Hepatocyte (in vitro differentiated cells): ENCODE results near the gene JUNB. TPM values are rescaled to one million over a fixed set of nuclear protein-coding genes. Genes with fewer than 3 reads are reported as not detected.

Experiments used
- DNase-seq: peaks from one replicate; pipeline ENCODE4 v3.0.0-alpha.2; 2016; ENCODE audit warnings: low spot score
- H2AFZ ChIP-seq: fragments of 200-600 bp; sonication (generic); 2 replicates; pipeline ENCODE4 v1.6.0; 2016; ENCODE audit warnings: antibody characterized with exemption, mild to moderate bottlenecking
- H3K27ac ChIP-seq: fragments of 200-600 bp; sonication (generic); 2 replicates; pipeline ENCODE4 v1.5.1; 2016; ENCODE audit warnings: mild to moderate bottlenecking
- H3K27me3 ChIP-seq: fragments of 200-600 bp; sonication (generic); 2 replicates; pipeline ENCODE4 v1.6.1; 2016
- H3K36me3 ChIP-seq: fragments of 200-600 bp; sonication (generic); replicated peaks from 2 replicates; pipeline ENCODE4 v1.5.1; 2016; ENCODE audit warnings: low read depth; ENCODE audit not compliant: insufficient read depth
- H3K4me1 ChIP-seq: fragments of 200-600 bp; sonication (generic); 2 replicates; pipeline ENCODE4 v1.5.1; 2016; ENCODE audit warnings: mild to moderate bottlenecking, moderate library complexity; ENCODE audit not compliant: insufficient read depth
- H3K4me2 ChIP-seq: fragments of 200-600 bp; sonication (generic); 2 replicates; pipeline ENCODE4 v1.6.0; 2016
- H3K4me3 ChIP-seq: fragments of 200-600 bp; sonication (generic); 2 replicates; pipeline ENCODE4 v1.5.1; 2016; ENCODE audit warnings: mild to moderate bottlenecking
- H3K79me2 ChIP-seq: fragments of 200-600 bp; sonication (generic); 2 replicates; pipeline ENCODE4 v1.6.0; 2017; ENCODE audit warnings: mild to moderate bottlenecking
- H3K9me2 ChIP-seq: fragments of 200-600 bp; sonication (generic); replicated peaks from 2 replicates; pipeline ENCODE4 v1.6.0; 2017; ENCODE audit warnings: mild to moderate bottlenecking; ENCODE audit not compliant: insufficient read depth
- H3K9me3 ChIP-seq: fragments of 200-600 bp; sonication (generic); 2 replicates; pipeline ENCODE4 v1.5.1; 2016; ENCODE audit warnings: low read depth, mild to moderate bottlenecking
- H4K20me1 ChIP-seq: fragments of 200-600 bp; sonication (generic); 2 replicates; pipeline ENCODE4 v1.6.0; 2016; ENCODE audit warnings: mild to moderate bottlenecking; ENCODE audit not compliant: insufficient read depth, poor library complexity, severe bottlenecking
- EZH2 ChIP-seq: fragments of 200-600 bp; sonication (generic); IDR thresholded peaks from 2 replicates; pipeline ENCODE4 v1.6.1; 2016; ENCODE audit warnings: antibody characterized with exemption, mild to moderate bottlenecking, borderline replicate concordance
- EZH2phosphoT487 ChIP-seq: fragments of 200-600 bp; sonication (generic); IDR thresholded peaks from one replicate; pipeline ENCODE4 v1.6.1; 2018; ENCODE audit warnings: antibody characterized with exemption, mild to moderate bottlenecking, low read depth, moderate library complexity; ENCODE audit not compliant: unreplicated experiment, severe bottlenecking
- WGBS: methylation state at CpG from one replicate; pipeline ENCODE4 v1.1.6; 2016; ENCODE audit warnings: low lambda C conversion rate; ENCODE audit errors: missing lambda C conversion rate; 5-methylcytosine and 5-hydroxymethylcytosine counted together
- polyA plus RNA-seq: library from polyadenylated mRNA; unstranded; fragments of >200 nt; fragmentation: Nextera tagmentation; extraction: Ambion mirVana; gene quantifications from 2 replicates; pipeline ENCODE4 v1.2.1, GENCODE V29; 2016
- total RNA-seq: library from RNA; depleted of rRNA; stranded (reverse); fragments of >200 nt; gene quantifications from 2 replicates; pipeline ENCODE4 v1.2.3, GENCODE V29; 2014
- TF ChIP-seq, protein P1 (sequence below): fragments of 200-600 bp; sonication (generic); IDR thresholded peaks from 2 replicates; pipeline ENCODE4 v1.5.1; 2016; ENCODE audit warnings: antibody characterized with exemption, mild to moderate bottlenecking; ENCODE audit not compliant: poor library complexity

Gene JUNB
- total and polyA plus RNA-seq, 2 experiments from 2014 or later, result 399 to 539 TPM

DNA sequence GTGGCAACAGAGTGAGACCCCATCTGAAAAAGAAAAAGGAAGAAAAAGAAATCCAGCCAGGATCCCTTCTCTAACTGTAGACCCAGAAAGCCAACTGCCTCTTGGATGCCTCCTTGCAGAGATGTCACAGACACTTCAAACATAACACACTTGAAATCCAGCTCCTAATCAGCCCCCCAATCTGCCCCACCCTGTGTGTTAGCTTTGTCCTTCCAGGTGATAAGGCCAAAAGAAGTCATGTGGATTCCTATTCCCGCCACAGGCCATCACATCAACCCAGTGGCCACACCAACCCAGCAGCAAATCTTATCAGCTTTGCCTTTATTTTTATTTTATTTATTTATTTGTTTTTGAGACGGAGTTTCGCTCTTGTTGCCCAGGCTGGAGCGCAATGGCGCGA is 31.6 kb upstream of the JUNB start:
- H3K27me3 ChIP-seq, result no peaks in the 10 kb centered on the region
- no peak overlapping the region for H3K27ac ChIP-seq
- no peaks in the 10 kb centered on the region for H3K36me3 ChIP-seq
- no peaks in the 10 kb centered on the region for H3K79me2 ChIP-seq
- H3K4me2 ChIP-seq, result no peak overlapping the region
- H3K9me3 ChIP-seq, result no peaks in the 10 kb centered on the region
- H2AFZ ChIP-seq, result no peak overlapping the region
- DNase-seq, result no peak
- 93% methylated on average over 6 of the region's 6 CpGs for WGBS
- no peaks in the 10 kb centered on the region for H4K20me1 ChIP-seq
- TF ChIP-seq, protein P1, sequence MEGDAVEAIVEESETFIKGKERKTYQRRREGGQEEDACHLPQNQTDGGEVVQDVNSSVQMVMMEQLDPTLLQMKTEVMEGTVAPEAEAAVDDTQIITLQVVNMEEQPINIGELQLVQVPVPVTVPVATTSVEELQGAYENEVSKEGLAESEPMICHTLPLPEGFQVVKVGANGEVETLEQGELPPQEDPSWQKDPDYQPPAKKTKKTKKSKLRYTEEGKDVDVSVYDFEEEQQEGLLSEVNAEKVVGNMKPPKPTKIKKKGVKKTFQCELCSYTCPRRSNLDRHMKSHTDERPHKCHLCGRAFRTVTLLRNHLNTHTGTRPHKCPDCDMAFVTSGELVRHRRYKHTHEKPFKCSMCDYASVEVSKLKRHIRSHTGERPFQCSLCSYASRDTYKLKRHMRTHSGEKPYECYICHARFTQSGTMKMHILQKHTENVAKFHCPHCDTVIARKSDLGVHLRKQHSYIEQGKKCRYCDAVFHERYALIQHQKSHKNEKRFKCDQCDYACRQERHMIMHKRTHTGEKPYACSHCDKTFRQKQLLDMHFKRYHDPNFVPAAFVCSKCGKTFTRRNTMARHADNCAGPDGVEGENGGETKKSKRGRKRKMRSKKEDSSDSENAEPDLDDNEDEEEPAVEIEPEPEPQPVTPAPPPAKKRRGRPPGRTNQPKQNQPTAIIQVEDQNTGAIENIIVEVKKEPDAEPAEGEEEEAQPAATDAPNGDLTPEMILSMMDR, result no peak
- no peak for TF ChIP-seq EZH2
- TF ChIP-seq EZH2phosphoT487, result no peak
- peaks cover 6% of the 10 kb centered on the region for H3K4me1 ChIP-seq
- H3K4me3 ChIP-seq, result no peak overlapping the region
- H3K9me2 ChIP-seq, result no peaks in the 10 kb centered on the region

DNA sequence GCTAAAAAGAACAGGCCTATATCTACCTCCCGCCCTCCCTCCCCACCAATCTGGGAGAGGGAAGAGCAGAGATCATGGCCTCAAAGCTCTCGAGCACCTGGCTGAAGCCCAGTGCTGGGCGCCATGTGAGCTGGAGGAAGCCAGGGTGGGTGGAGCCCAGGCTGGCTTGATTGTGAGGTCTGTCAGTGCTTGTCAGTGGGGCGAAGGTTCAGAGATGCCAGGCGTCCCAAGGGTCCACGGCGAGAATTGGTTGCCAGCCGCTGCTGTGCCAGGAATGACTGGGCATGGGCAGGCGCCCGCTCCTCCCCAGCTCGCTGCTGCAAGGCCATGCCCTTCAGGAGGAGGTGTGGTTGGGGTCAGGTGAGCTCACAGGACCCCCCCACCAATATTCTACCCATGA is 28.2 kb upstream of the JUNB start:
- 97% methylated on average over 10 of the region's 11 CpGs for WGBS
- Histone ChIP-seq H3K9me3 (no peaks in the 10 kb centered on the region), H3K4me2 (no peak overlapping the region), H3K36me3 (no peaks in the 10 kb centered on the region), H3K79me2 (no peaks in the 10 kb centered on the region), H3K27me3 (no peaks in the 10 kb centered on the region), H4K20me1 (no peaks in the 10 kb centered on the region), H3K9me2 (no peaks in the 10 kb centered on the region), H3K4me3 (no peak overlapping the region), H2AFZ (no peak overlapping the region), H3K27ac (no peak overlapping the region), H3K4me1 (no peaks in the 10 kb centered on the region)
- TF ChIP-seq EZH2phosphoT487, result no peak
- TF ChIP-seq, protein P1, result no peak
- TF ChIP-seq EZH2, result no peak
- DNase-seq, result no peak

DNA sequence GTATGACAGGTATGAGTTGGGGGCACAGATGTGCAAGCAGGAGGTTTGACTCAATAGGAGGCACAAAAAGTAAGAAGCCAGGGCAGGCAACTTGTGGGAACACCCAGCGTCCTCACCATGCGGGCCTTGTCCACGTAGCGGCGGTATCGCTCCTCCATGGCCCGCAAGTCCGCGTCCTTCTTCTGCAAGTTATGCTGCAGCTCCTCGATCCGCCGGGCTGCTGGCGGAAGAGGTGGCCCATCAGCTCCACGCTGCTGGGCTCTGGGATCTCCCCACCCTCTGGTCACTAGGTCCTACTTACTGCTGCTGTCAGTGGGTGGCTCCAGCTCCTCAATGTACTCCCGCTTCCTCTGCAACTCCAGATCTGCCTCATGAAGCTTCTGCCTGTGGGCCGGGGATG is 26.6 kb upstream of the JUNB start:
- H3K36me3 ChIP-seq, result no peaks in the 10 kb centered on the region
- TF ChIP-seq EZH2, result no peak
- WGBS, result 95% methylated on average over 16 of the region's 16 CpGs

DNA sequence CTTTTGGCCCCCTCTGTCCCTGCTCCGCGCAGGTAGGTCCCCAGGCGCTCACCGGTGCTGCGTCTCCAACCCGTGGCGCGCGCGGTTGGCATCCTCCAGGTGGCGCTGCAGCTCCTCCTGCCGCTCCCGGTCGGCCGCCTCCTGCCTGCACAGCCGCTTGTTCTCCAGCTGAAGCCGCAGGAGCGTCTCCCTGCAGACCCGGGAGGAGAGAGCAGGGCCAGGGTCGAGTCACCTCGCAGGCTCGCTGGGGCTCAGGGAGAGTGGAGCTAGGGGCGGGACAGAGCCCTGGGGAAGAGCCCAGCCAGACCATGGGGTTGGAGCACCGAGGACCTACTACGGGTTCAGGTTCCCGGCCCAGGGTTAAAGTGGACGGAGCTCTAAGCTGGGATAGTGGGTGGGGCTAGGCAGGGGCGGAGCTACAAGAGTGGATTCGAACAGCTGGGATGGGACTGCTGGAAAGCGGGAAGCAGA is 25.2 kb upstream of the JUNB start:
- no peaks in the 10 kb centered on the region for H3K27me3 ChIP-seq
- peak overlapping the region; percentile 86 for H3K4me2 ChIP-seq
- H3K9me2 ChIP-seq, result no peaks in the 10 kb centered on the region
- no peak overlapping the region for H3K4me3 ChIP-seq
- no peaks in the 10 kb centered on the region for H4K20me1 ChIP-seq
- H3K4me1 ChIP-seq, result no peaks in the 10 kb centered on the region
- no peaks in the 10 kb centered on the region for H3K79me2 ChIP-seq
- TF ChIP-seq EZH2phosphoT487 (no peak), EZH2 (no peak)
- TF ChIP-seq, protein P1, result peak; percentile 63
- 27% methylated on average over 29 of the region's 30 CpGs for WGBS
- no peak overlapping the region for H2AFZ ChIP-seq
- H3K9me3 ChIP-seq, result no peaks in the 10 kb centered on the region
- no peaks in the 10 kb centered on the region for H3K36me3 ChIP-seq
- no peak overlapping the region for H3K27ac ChIP-seq
- DNase-seq, result peak; percentile 85

More for the DNA sequence above, 26.6 kb upstream of the JUNB start:
- no peaks in the 10 kb centered on the region for H3K27me3 ChIP-seq
- no peaks in the 10 kb centered on the region for H3K9me2 ChIP-seq
- no peaks in the 10 kb centered on the region for H3K4me1 ChIP-seq
- no peaks in the 10 kb centered on the region for H3K79me2 ChIP-seq
- H2AFZ ChIP-seq, result no peak overlapping the region
- no peak overlapping the region for H3K27ac ChIP-seq
- no peaks in the 10 kb centered on the region for H3K9me3 ChIP-seq
- H3K4me3 ChIP-seq, result no peak overlapping the region
- no peak for DNase-seq
- H4K20me1 ChIP-seq, result no peaks in the 10 kb centered on the region
- no peak overlapping the region for H3K4me2 ChIP-seq
